D721Med (cell line): ENCODE results near the gene ZNF697.

Source experiments
- DNase-seq: peaks from one replicate; pipeline ENCODE4 v3.0.0; 2011; ENCODE audit warnings: low spot score; ENCODE audit not compliant: insufficient read length
- FAIRE-seq: peaks from 2 replicates; lab custom pipeline; 2011; peaks lifted over from hg19 to GRCh38; lab: Jason Lieb, UNC
- CTCF ChIP-seq: IDR thresholded peaks from 2 replicates; pipeline ENCODE4 v1.5.1; 2012; ENCODE audit warnings: mild to moderate bottlenecking, control low read depth; ENCODE audit not compliant: insufficient read depth; ENCODE audit errors: missing control alignments

Gene ZNF697

GRCh38 chr1:119683893-119684292, 35.8 kb upstream of the ZNF697 start:
- no peak for FAIRE-seq
- TF ChIP-seq CTCF: no peak
- DNase-seq: no peak

GRCh38 chr1:119682141-119682540, 34.1 kb upstream of the ZNF697 start:
- FAIRE-seq (no peak), DNase-seq (no peak)
- no peak for TF ChIP-seq CTCF

GRCh38 chr1:119681560-119681959, 33.5 kb upstream of the ZNF697 start:
- FAIRE-seq: no peak
- no peak for DNase-seq
- no peak for TF ChIP-seq CTCF

- FAIRE-seq (no peak), DNase-seq (no peak)
- no peak for TF ChIP-seq CTCF
Observed at GRCh38 chr1:119680723-119681122, 32.7 kb upstream of the ZNF697 start.

- TF ChIP-seq CTCF: no peak
- no peak for FAIRE-seq
- no peak for DNase-seq
Observed at GRCh38 chr1:119680193-119680592, 32.1 kb upstream of the ZNF697 start.

GRCh38 chr1:119679223-119679622, 31.2 kb upstream of the ZNF697 start:
- DNase-seq: no peak
- TF ChIP-seq CTCF: no peak
- no peak for FAIRE-seq

GRCh38 chr1:119676571-119677206, 28.6 kb upstream of the ZNF697 start:
- DNase-seq: no peak
- no peak for TF ChIP-seq CTCF
- FAIRE-seq: no peak
